ENCODE data around the gene MED9.

MED9 gene

DNA sequence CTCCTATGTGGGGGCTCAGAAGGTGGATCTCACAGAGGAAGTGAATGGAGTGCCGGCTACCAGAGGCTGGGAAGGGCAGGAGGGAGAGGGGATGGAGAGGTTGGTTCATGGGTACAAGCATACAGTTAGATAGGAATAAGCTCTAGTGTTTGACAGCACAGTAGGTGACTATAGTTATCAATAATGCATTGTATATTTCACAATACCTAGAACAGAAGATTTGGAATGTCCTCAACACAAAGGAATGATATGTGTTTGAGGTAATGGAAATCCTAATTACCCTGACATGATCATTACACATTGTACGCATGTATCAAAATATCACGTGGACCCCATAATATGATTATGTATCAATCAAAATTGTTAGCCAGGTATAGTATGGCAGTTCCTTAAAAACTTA lies 38.9 kb upstream of the MED9 start (continued):
- TF ChIP-seq ZNF274 (IDR thresholded peaks at IDR 0.05; ENCODE audit: low read length) (no peak), ZNF274 (tag by site-specific recombination; IDR thresholded peaks at IDR 0.05; ENCODE audit: borderline replicate concordance) (no peak), ZBTB44 (tag by site-specific recombination; IDR thresholded peaks at IDR 0.05) (no peak)

DNA sequence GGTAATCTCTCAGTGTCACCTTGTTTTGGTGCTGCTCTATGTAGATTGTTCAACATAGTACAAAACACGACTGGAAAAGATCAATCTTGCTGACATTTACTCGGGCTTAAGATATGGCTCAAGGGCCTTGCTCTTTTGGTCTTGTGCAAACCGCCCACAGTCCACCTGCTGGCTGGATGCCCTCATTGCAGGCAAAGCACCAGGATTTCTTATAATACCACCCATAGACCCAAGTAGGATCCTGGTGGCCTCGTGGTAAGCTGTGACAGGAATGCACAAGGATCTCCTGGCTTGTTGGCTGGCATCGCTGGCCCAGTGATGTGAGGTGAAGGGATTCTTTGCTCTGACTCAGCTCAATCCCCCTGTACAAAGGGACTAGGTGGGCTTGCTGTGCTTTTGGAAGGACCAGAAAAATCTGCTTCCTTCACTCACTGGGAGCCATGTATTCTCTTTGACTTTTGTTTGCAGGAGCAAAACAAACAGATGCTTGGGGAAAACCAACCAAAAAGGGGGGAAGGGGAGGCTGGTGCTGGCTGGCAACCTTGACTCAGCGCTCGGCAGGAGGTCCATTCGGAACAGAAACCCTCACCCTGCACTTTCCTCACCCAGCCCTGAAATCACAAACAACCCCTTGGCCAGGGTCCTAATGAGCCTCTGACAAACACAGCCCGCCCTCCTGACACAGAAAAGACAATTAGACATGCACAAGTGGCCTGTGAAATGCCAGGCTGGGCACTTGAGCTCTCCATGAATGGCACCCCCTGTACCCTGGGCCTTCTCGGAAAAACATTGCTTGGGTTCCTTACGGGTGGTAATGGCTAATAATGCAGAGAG lies 36.6 kb upstream of the MED9 start:
- no peak for TF ChIP-seq ZNF223 (tag by site-specific recombination; IDR thresholded peaks at IDR 0.05)
- peak; percentile 38 for TF ChIP-seq ZFHX2 (tag by site-specific recombination; conservative IDR thresholded peaks at IDR 0.05)
- TF ChIP-seq ZNF214 (tag by site-specific recombination; IDR thresholded peaks at IDR 0.05; ENCODE audit: borderline replicate concordance) = no peak
- peak; percentile 86 for TF ChIP-seq FEZF1 (tag by site-specific recombination; IDR thresholded peaks at IDR 0.05)
- peak; percentile 16; the same call in 1 of the 2 replicates for TF ChIP-seq ZNF654 (tag by site-specific recombination; IDR thresholded peaks at IDR 0.05; ENCODE audit: low read depth)
- peak; percentile 37; the same call in 1 of the 2 replicates for TF ChIP-seq GLIS1 (tag by site-specific recombination; IDR thresholded peaks at IDR 0.05)
- TF ChIP-seq KLF7 (tag by site-specific recombination; IDR thresholded peaks at IDR 0.05; ENCODE audit: borderline replicate concordance) = peak; percentile 90
- TF ChIP-seq KLF1 (tag by site-specific recombination; IDR thresholded peaks at IDR 0.05) = peak; percentile 79
- TF ChIP-seq EGR2 (tag by site-specific recombination; IDR thresholded peaks at IDR 0.05; ENCODE audit: low read depth) = 0 out of 2 replicates have a peak, but pooled peaks have one; percentile 35
- H3K9me3 ChIP-seq (ENCODE audit: control insufficient read depth, insufficient read depth, low read depth, low read length) = no peaks in the 10 kb centered on the region
- POLR2A ChIA-PET = no interaction called here
- H3K4me1 ChIP-seq (ENCODE audit: control insufficient read depth, insufficient read depth, low read length) = peaks cover under 1% of the 10 kb centered on the region; the same call in 1 of the 2 replicates
- CTCF ChIA-PET = interaction anchor here (0.5 to 1.3 kb wide), 9 partner anchors 8 to 453 kb away, joined by 3 to 4 read pairs (median 3); no protein-coding TSS in a partner anchor
- H3K27ac ChIP-seq (ENCODE audit: extremely low read depth, low read depth, low read length) = no peak overlapping the region
- no peaks in the 10 kb centered on the region for H3K36me3 ChIP-seq (ENCODE audit: control insufficient read depth in 2 of 2, insufficient read depth in 1 of 2, low read length in 2 of 2)
- no peak overlapping the region for H3K4me3 ChIP-seq (ENCODE audit: low read depth, low read length)

DNA sequence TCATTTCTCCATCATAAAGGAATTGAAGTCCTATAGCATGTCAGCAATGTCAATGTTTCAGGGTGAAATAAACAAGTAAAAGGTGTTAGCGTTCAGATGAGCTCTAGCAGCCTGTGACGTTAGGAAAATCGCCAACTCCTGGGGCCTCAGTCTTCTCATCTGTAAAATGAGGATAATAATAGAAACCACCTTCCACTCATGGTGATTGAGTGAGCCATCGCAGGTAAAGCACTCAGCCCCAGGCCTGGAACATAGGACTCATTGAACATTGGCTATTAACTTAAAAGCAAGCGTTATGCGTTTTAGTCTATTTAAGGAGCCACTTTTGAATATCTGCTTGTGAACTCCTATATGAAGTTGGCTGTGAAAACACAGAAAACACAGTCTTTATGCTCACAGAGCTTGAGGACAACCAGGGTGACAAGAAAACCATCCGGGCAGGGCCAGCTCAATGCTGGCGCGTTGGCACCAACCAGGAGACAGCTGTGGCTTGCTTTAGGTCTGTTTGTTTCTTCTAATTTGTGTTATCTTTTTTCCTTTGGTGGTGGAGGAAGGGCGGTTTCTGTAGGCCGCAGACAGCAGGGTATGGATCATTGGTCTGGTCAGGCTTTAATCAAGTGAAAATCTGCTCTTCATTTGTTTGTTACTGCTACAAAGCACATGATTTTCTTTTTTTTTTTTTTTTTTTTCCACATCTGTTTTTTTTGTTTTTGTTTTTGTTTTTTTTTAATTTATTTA lies 35.7 kb upstream of the MED9 start:
- Histone ChIP-seq H3K36me3 (ENCODE audit: control insufficient read depth in 2 of 2, insufficient read depth in 1 of 2, low read length in 2 of 2) (no peaks in the 10 kb centered on the region), H3K4me1 (ENCODE audit: control insufficient read depth, insufficient read depth, low read length) (peaks cover 7% of the 10 kb centered on the region), H3K9me3 (ENCODE audit: control insufficient read depth, insufficient read depth, low read depth, low read length) (no peaks in the 10 kb centered on the region), H3K27ac (ENCODE audit: extremely low read depth, low read depth, low read length) (no peak overlapping the region), H3K4me3 (ENCODE audit: low read depth, low read length) (no peak overlapping the region)
- ChIA-PET POLR2A (no interaction called here), CTCF (interaction anchor here (0.6 to 1.3 kb wide), 5 partner anchors 13 to 127 kb away, joined by 3 read pairs; no protein-coding TSS in a partner anchor)
- TF ChIP-seq ZNF248 (tag by site-specific recombination; IDR thresholded peaks at IDR 0.05) = no peak
- TF ChIP-seq, protein P1, sequence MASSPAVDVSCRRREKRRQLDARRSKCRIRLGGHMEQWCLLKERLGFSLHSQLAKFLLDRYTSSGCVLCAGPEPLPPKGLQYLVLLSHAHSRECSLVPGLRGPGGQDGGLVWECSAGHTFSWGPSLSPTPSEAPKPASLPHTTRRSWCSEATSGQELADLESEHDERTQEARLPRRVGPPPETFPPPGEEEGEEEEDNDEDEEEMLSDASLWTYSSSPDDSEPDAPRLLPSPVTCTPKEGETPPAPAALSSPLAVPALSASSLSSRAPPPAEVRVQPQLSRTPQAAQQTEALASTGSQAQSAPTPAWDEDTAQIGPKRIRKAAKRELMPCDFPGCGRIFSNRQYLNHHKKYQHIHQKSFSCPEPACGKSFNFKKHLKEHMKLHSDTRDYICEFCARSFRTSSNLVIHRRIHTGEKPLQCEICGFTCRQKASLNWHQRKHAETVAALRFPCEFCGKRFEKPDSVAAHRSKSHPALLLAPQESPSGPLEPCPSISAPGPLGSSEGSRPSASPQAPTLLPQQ (tag by site-specific recombination; IDR thresholded peaks at IDR 0.05) = no peak

DNA sequence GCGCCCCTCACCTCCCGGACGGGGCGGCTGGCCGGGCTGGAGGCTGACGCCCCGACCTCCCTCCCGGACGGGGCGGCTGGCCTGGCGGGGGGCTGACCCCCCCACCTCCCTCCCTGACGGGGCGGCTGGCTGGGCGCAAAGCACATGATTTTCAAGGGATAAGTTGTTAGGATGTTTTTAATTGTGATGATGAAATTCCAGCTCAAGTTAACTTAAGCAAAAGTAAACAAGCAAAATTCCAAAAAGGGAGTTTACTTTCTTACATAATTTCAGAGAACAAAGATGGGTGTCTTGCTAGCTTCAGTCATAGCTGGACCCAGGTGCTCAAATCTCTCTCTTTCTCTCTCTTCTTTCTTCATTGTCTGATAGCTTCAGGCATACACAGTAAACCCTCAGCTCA lies 33.6 kb upstream of the MED9 start:
- no peak overlapping the region for H3K4me3 ChIP-seq (ENCODE audit: low read depth, low read length)
- no peaks in the 10 kb centered on the region for H3K36me3 ChIP-seq (ENCODE audit: control insufficient read depth in 2 of 2, insufficient read depth in 1 of 2, low read length in 2 of 2)
- ChIA-PET POLR2A (no interaction called here), CTCF (interaction anchor here (0.6 kb wide), 1 partner anchor 53 kb away, joined by 3 read pairs; the partner anchor contains the start of gene RASD1)
- H3K4me1 ChIP-seq (ENCODE audit: control insufficient read depth, insufficient read depth, low read length) = peaks cover 12% of the 10 kb centered on the region
- no peak overlapping the region for H3K27ac ChIP-seq (ENCODE audit: extremely low read depth, low read depth, low read length)
- no peak for TF ChIP-seq ZNF221 (tag by site-specific recombination; IDR thresholded peaks at IDR 0.05; ENCODE audit: borderline replicate concordance)
- no peak for TF ChIP-seq ZNF335 (tag by site-specific recombination; conservative IDR thresholded peaks at IDR 0.05)
- no peak for TF ChIP-seq ZNF211 (tag by site-specific recombination; IDR thresholded peaks at IDR 0.05; ENCODE audit: low read depth)
- no peak for TF ChIP-seq ZNF18 (tag by site-specific recombination; IDR thresholded peaks at IDR 0.05)
- TF ChIP-seq GLIS2 (tag by site-specific recombination; IDR thresholded peaks at IDR 0.05) = no peak
- H3K9me3 ChIP-seq (ENCODE audit: control insufficient read depth, insufficient read depth, low read depth, low read length) = no peaks in the 10 kb centered on the region
